ENCODE data around the gene ALOX5.
"Not testable (repeated sequence)": the region's sequence is repeated elsewhere in the genome, so short reads cannot be mapped to it uniquely, and the experiment has no call there.

- TF ChIP-seq POLR2A, CTCF, POLR2AphosphoS5 (IDR thresholded peaks at IDR 0.05): not testable (repeated sequence)
Observed at GRCh38 chr10:45331824-45332223, 42.2 kb upstream of the ALOX5 start.
